Measurements from ENCODE around the gene PSMA7. TPM values are rescaled to one million over a fixed set of nuclear protein-coding genes. Genes with fewer than 3 reads are reported as not detected.

The PSMA7 gene
- total and polyA plus RNA-seq, 2 donors (not counting 1 experiment from before 2014, with no cell fraction given) = 140 to 252 TPM

DNA sequence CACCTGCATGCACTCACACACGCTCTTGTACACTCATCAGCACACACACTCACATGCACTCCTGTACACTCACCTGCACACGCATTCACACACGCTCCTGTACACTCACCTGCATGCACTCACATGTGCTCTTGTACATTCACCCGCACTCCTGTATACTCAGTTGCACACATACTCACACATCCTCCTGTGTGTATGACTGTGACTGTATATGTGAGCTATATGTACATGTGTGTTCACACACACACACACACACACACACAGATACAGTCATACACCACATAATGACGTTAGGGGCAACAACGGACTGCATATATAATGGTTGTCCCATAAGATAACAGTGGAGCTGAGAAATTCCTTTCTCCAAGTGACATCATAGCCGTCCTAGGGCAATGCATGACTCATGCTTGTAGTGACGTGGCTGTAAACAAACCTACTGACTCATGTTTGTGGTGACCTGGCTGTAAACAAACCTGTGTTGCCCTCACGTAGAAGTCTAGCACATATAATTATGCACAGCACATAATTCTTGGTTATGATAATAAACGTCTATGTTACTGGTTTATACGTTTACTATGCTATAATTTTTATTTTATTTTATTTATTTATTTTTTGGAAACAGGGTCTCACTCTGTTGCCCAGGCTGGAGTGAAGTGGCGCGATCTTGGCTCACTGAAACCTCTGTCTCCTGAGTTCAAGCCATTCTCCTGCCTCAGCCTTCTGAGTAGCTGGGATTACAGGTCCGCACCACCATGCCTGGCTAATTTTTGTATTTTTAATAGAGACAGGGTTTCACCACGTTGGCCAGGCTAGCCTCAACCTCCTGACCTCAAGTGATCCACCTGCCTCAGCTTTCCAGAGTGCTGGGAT, 54.7 kb downstream of the PSMA7 start:
- Histone ChIP-seq H3K4me1 (ENCODE audit: control insufficient read depth in 2 of 2, insufficient read depth in 2 of 2, low read length in 2 of 2) (no peaks in the 10 kb centered on the region), H3K27me3 (replicated peaks in 1 of 4; ENCODE audit: control extremely low read depth in 1 of 4, control insufficient read depth in 3 of 4, insufficient read depth in 4 of 4, low read length in 3 of 4) (peaks cover 0 to 12% (median 3%) of the 10 kb centered on the region in 4 experiments), H4K20me1 (ENCODE audit: control insufficient read depth, insufficient read depth, low read length, poor library complexity, severe bottlenecking) (no peaks in the 10 kb centered on the region), H3K79me2 (ENCODE audit: control insufficient read depth, insufficient read depth, low read length) (no peaks in the 10 kb centered on the region), H3K9ac (ENCODE audit: low read length) (no peak overlapping the region), H3K4me3 (ENCODE audit: control extremely low read depth in 1 of 5, extremely low read depth in 1 of 5, insufficient read depth in 1 of 5, low read depth in 2 of 5, low read length in 4 of 5) (no peak overlapping the region), H2AFZ (ENCODE audit: insufficient read depth, low read depth, low read length, poor library complexity, severe bottlenecking) (no peak overlapping the region), H3K36me3 (replicated peaks in 1 of 2; ENCODE audit: control extremely low read depth in 1 of 2, control insufficient read depth in 1 of 2, extremely low read depth in 1 of 2, insufficient read depth in 2 of 2, low read length in 1 of 2) (no peaks in the 10 kb centered on the region), H3K4me2 (replicated peaks; ENCODE audit: low read depth, low read length, poor library complexity, severe bottlenecking) (no peak overlapping the region), H3K27ac (ENCODE audit: low read length in 2 of 2) (no peak overlapping the region), H3K9me3 (ENCODE audit: control extremely low read depth in 1 of 3, control insufficient read depth in 2 of 3, insufficient read depth in 1 of 3, low read length in 2 of 3) (peaks cover 0 to 20% (median 0%) of the 10 kb centered on the region in 3 donors)
- Mint-ChIP-seq H3K27ac (no peak overlapping the region), H3K9me3 (ENCODE audit: insufficient read depth) (no peaks in the 10 kb centered on the region), H3K27me3 (peaks cover 16% of the 10 kb centered on the region), H3K4me3 (no peak overlapping the region), H3K4me1 (no peaks in the 10 kb centered on the region)
- POLR2A ChIA-PET = no interaction called here
- no peak for DNase-seq
- CTCF ChIA-PET = no interaction called here
- no peak for ATAC-seq (ENCODE audit: low read depth)
- WGBS (ENCODE audit: insufficient coverage) = 78% methylated on average over 3 of the region's 15 CpGs
- no peak for TF ChIP-seq EZH2 (IDR thresholded peaks at IDR 0.05; ENCODE audit: borderline replicate concordance, insufficient read depth, low read depth, low read length, poor library complexity, severe bottlenecking)
- TF ChIP-seq CTCF (IDR thresholded peaks at IDR 0.05) = no peak
- intact Hi-C loops (cut with micrococcal nuclease) = no loop called here

DNA sequence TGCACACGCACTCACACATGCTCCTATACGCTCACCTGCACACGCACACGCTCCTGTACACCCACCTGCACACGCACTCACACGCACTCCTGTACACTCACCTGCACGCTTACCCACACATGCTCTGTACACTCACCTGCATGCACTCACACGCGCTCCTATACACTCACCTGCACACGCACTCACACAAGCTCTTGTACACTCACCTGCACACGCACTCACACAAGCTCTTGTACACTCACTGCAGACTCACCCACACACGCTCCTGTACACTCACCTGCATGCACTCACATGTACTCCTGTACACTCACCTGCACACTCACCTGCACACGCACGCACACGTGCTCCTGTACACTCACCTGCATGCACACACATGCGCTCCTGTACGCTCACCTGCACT, 55.6 kb downstream of the PSMA7 start:
- Mint-ChIP-seq H3K4me1 (no peaks in the 10 kb centered on the region), H3K27ac (no peak overlapping the region), H3K27me3 (peaks cover 14% of the 10 kb centered on the region), H3K4me3 (no peak overlapping the region), H3K9me3 (ENCODE audit: insufficient read depth) (no peaks in the 10 kb centered on the region)
- Histone ChIP-seq H3K9ac (ENCODE audit: low read length) (no peak overlapping the region), H3K4me3 (ENCODE audit: control extremely low read depth in 1 of 5, extremely low read depth in 1 of 5, insufficient read depth in 1 of 5, low read depth in 2 of 5, low read length in 4 of 5) (no peak overlapping the region), H4K20me1 (ENCODE audit: control insufficient read depth, insufficient read depth, low read length, poor library complexity, severe bottlenecking) (no peaks in the 10 kb centered on the region), H3K9me3 (ENCODE audit: control extremely low read depth in 1 of 3, control insufficient read depth in 2 of 3, insufficient read depth in 1 of 3, low read length in 2 of 3) (peaks cover 0 to 16% (median 0%) of the 10 kb centered on the region in 3 donors), H3K27ac (ENCODE audit: low read length in 2 of 2) (no peak overlapping the region), H2AFZ (ENCODE audit: insufficient read depth, low read depth, low read length, poor library complexity, severe bottlenecking) (no peak overlapping the region), H3K79me2 (ENCODE audit: control insufficient read depth, insufficient read depth, low read length) (no peaks in the 10 kb centered on the region), H3K27me3 (replicated peaks in 1 of 4; ENCODE audit: control extremely low read depth in 1 of 4, control insufficient read depth in 3 of 4, insufficient read depth in 4 of 4, low read length in 3 of 4) (peaks cover 0 to 12% (median 3%) of the 10 kb centered on the region in 4 experiments), H3K4me2 (replicated peaks; ENCODE audit: low read depth, low read length, poor library complexity, severe bottlenecking) (no peak overlapping the region), H3K4me1 (ENCODE audit: control insufficient read depth in 2 of 2, insufficient read depth in 2 of 2, low read length in 2 of 2) (no peaks in the 10 kb centered on the region), H3K36me3 (replicated peaks in 1 of 2; ENCODE audit: control extremely low read depth in 1 of 2, control insufficient read depth in 1 of 2, extremely low read depth in 1 of 2, insufficient read depth in 2 of 2, low read length in 1 of 2) (no peaks in the 10 kb centered on the region)
- ATAC-seq (ENCODE audit: low read depth) (no peak), DNase-seq (no peak)
- ChIA-PET POLR2A (no interaction called here), CTCF (no interaction called here)
- TF ChIP-seq CTCF (IDR thresholded peaks at IDR 0.05) = no peak
- no peak for TF ChIP-seq EZH2 (IDR thresholded peaks at IDR 0.05; ENCODE audit: borderline replicate concordance, insufficient read depth, low read depth, low read length, poor library complexity, severe bottlenecking)
- intact Hi-C loops (cut with micrococcal nuclease) = no loop called here
- WGBS (ENCODE audit: insufficient coverage) = 92% methylated on average over 17 of the region's 17 CpGs
